GM12892 (cell line): ENCODE data around the gene CCDC70.

Experiments
- DNase-seq: peaks from one replicate; pipeline ENCODE4 v3.0.0; 2011; ENCODE audit not compliant: insufficient read length
- FAIRE-seq: peaks from 2 replicates; lab custom pipeline; 2011; peaks lifted over from hg19 to GRCh38; lab: Jason Lieb, UNC
- POLR2A ChIP-seq: IDR thresholded peaks from 2 replicates; pipeline ENCODE4 v1.6.1; 2011; ENCODE audit warnings: low read depth, low read length, control low read depth
- POLR2AphosphoS5 ChIP-seq: IDR thresholded peaks from 2 replicates; pipeline ENCODE4 v1.6.1; 2011; ENCODE audit warnings: low read depth, low read length, control low read depth
- TAF1 ChIP-seq: IDR thresholded peaks from 2 replicates; pipeline ENCODE4 v1.6.1; 2011; ENCODE audit warnings: low read depth, mild to moderate bottlenecking, control low read depth, low read length, borderline replicate concordance

CCDC70 gene

GRCh38 chr13:51832471-51833152 is 29.2 kb upstream of the CCDC70 start:
- FAIRE-seq (peak; percentile 64), DNase-seq (peak; percentile 37)
- TF ChIP-seq POLR2A (no peak), POLR2AphosphoS5 (no peak), TAF1 (no peak)

DNA sequence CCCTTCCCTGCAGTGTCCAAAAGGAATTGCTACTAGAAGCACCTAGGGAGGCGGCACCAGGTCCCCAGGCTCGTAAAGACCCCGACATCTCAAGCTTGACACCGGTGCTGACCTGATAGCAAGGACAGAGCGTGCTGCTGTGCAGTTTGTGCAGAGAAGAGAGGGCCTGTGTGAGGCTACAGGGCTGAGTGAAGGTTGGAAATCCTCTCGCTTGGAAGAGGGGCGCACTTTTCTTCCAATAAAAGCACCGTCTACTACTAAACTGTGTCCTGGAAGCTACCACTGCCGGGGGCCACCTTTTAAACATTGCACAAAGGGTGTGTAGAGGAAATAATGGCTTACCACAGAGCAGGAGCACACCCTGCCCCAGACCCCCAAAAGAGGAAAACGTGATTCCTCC is 27.8 kb upstream of the CCDC70 start:
- TF ChIP-seq TAF1 (no peak), POLR2AphosphoS5 (no peak), POLR2A (no peak)
- no peak for FAIRE-seq
- DNase-seq, result no peak

- FAIRE-seq (no peak), DNase-seq (no peak)
- no peak for TF ChIP-seq POLR2AphosphoS5
- TF ChIP-seq POLR2A, result no peak
- TF ChIP-seq TAF1, result no peak
These were observed 27.1 kb upstream of the CCDC70 start for GRCh38 chr13:51834581-51835171.

DNA sequence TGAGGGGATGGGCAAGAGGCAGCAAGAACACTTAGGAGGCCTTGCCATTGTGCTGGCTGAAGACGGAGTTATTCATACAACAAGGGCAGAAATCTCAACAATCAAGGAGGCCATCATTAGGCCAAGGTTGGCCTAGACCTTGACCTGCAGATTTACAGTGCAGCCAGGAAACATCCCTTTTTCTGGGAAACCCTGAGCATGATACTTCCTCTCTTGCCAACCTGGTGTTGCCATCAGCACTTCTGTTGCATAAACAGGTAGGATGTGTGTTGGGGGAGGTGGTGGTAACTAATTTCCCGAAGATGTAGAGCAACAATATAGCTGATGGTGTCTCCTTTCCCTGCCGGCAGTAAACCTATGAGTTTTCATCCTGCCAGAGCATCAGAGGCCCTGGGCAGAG is 24.8 kb upstream of the CCDC70 start:
- no peak for FAIRE-seq
- no peak for DNase-seq
- no peak for TF ChIP-seq TAF1
- TF ChIP-seq POLR2A, result no peak
- no peak for TF ChIP-seq POLR2AphosphoS5

DNA sequence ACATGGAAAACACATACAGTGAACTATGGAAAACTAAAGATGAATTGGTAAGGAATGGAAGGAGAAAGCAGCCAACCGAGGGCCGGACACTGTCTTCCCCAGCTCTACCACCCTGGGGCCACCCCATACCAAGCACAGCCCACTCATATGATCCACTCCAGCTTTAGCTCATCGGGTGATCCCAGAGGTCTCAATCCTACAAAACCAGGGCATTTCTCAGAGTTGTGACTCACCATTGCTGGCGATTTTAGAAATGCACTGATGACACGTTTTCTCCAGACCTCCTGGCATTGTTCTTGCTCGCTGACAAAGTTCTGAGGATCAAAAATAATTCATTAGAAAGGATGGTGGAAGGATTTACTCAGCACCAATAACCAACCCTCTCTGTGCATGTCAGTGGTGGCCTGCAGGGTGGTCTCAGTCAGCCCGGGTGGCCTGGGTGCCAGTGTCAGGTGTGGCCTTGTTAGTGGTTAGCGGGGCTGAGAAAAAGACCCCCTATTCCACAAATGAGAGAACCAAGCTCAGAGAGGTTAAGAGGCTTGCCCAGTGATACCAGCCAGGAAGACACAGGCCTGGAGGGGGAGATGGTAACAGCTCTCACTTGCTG is 23.4 kb upstream of the CCDC70 start:
- FAIRE-seq, result no peak
- no peak for DNase-seq

DNA sequence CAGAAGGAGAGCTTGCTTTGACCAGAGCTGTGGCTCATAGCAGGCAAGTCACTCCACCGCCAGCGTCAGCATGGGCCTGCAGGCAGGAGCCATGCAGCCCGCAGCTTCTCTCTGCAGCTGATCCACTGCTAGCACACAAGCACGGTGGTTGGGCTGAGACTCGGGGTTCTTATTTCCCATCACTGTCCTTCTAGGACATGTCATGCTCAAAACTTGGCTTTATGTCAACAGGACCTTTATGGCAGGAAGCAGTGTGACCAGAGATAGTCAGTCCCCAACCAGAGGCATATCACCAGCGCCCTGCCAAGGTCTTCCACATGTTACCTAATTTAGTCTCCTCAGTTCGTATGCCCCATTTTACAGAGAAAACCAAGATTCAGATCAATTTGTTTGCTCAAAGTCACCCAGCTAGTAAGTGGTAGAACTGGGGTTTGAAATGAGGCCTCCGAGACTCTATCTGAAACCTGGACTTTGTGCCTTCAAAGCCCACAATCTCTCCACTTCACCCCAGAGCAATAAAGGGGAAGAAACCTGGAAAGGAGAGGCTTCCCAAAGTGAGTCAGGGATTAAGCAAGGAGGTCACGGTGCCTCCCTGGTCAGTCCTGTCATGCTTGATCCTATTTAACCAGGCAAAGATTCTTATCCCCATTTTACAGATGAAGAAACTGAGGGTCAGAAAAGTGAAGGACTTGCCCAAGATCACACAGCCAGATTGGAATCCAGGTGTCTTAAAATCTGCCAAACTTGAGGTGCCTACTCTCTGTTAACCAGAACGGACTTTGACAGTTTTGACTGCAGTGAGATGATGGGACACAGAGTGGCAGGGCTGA is 21.8 kb upstream of the CCDC70 start:
- TF ChIP-seq POLR2AphosphoS5 (no peak), POLR2A (no peak), TAF1 (no peak)
- FAIRE-seq, result no peak
- no peak for DNase-seq

More for the DNA sequence above, 23.4 kb upstream of the CCDC70 start:
- TF ChIP-seq TAF1 (no peak), POLR2AphosphoS5 (no peak), POLR2A (no peak)

- FAIRE-seq (no peak), DNase-seq (no peak)
- TF ChIP-seq POLR2AphosphoS5, result no peak
These were observed 20.9 kb upstream of the CCDC70 start for GRCh38 chr13:51840917-51841316.

DNA sequence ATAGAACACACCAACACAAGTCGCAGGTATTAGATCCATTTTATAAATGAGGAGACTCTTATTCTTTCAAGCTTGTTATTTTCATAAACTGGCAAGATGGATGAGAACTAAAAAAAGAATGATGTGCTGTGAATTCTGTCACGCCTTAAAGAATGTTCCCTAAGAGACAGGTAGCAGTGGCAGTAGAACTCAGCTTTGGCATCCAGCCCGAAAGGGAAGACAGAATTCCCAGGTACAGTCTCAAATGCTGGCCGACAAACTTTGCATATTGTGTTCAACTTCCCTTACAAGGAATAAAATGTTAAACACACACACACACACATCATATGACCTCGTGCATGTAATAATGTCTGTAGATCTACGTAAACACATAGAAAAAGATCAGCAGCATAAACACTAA is 20.0 kb upstream of the CCDC70 start:
- TF ChIP-seq POLR2AphosphoS5 (no peak), POLR2A (no peak), TAF1 (no peak)
- DNase-seq, result no peak
- FAIRE-seq, result no peak

GRCh38 chr13:51843529-51843928 is 18.2 kb upstream of the CCDC70 start:
- FAIRE-seq (no peak), DNase-seq (no peak)
- no peak for TF ChIP-seq TAF1
- no peak for TF ChIP-seq POLR2A
- TF ChIP-seq POLR2AphosphoS5, result no peak

DNA sequence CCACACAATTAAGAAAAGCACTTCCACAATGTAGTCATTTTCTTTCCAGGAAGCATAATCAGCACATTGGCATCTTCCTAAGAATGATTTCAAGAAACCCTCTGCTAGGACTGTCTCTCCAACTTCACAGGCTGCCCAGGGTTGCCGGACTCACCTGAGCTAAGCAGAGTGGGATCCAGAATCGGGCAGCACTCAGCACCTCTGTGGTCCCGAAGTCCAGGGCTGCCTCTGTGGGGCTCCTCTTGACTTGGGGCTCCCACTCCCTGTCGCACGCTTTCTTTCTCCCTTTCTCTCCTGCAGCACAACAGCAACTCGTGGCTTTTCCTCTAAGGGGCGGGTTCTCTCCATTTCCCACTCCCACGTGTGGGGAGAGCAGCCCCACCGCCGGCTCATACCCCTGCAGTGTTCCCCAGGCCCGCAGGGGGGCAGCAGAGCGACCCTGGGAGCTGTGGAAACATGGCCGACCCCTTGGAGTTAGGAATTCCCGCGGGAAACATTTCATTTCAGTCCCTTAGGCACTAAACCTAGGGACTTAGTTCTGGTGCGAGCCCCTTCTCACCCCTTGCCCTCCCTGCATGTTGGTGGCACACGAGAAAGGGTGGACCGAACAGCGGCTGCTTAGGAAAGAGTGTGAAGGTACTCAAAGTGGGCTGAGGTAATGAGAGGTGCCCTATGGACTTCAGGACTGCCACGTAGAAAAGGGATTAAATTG is 16.8 kb upstream of the CCDC70 start, which contains the start of gene TMEM272:
Gene TMEM272 (minus strand): TSS at position 316 of the 712 bp plus-strand sequence. CDS start 6,647 bp downstream, outside the sequence.
- FAIRE-seq (no peak), DNase-seq (peak; percentile 45)
- no peak for TF ChIP-seq TAF1
- no peak for TF ChIP-seq POLR2A
- TF ChIP-seq POLR2AphosphoS5, result no peak

GRCh38 chr13:51845574-51846318 is 16.0 kb upstream of the CCDC70 start:
- TF ChIP-seq TAF1 (no peak), POLR2AphosphoS5 (no peak), POLR2A (no peak)
- FAIRE-seq (no peak), DNase-seq (no peak)
